ENCODE data around the gene NAPSA. TPM values are rescaled to one million over a fixed set of nuclear protein-coding genes. Genes with fewer than 3 reads are reported as not detected.
A peak's percentile ranks its signal among the peaks of the same experiment; 100 is the strongest.

NAPSA gene
- total and polyA plus RNA-seq, 2 donors (not counting 1 experiment from before 2014, with no cell fraction given): 0.03 to 0.17 TPM

- Histone ChIP-seq H3K9ac (ENCODE audit: insufficient read depth, low read length) (no peak overlapping the region), H3K27ac (ENCODE audit: insufficient read depth, low read length) (no peak overlapping the region), H3K79me2 (ENCODE audit: control insufficient read depth, insufficient read depth, low read length) (peaks cover 24% of the 10 kb centered on the region), H2AFZ (ENCODE audit: low read length) (no peak overlapping the region), H3K4me2 (ENCODE audit: extremely low read depth, insufficient read depth, low read length) (no peak overlapping the region), H3K4me1 (ENCODE audit: control insufficient read depth, extremely low read depth, insufficient read depth, low read length) (peaks cover 2% of the 10 kb centered on the region), H4K20me1 (ENCODE audit: control insufficient read depth, extremely low read depth, insufficient read depth, low read length) (no peaks in the 10 kb centered on the region), H3K4me3 (replicated peaks in 1 of 4; ENCODE audit: control extremely low read depth in 1 of 4, insufficient read depth in 1 of 4, low read depth in 3 of 4, low read length in 4 of 4) (no peak overlapping the region), H3K27me3 (ENCODE audit: control insufficient read depth, insufficient read depth, low read length) (no peaks in the 10 kb centered on the region), H3K9me3 (ENCODE audit: control insufficient read depth, insufficient read depth, low read depth, low read length) (no peaks in the 10 kb centered on the region), H3K36me3 (ENCODE audit: control insufficient read depth, insufficient read depth, low read length) (peaks cover 2% of the 10 kb centered on the region)
- no peak for DNase-seq (ENCODE audit: low read depth in 2 of 2)
- TF ChIP-seq EZH2 (IDR thresholded peaks at IDR 0.05; ENCODE audit: low read length, missing control alignments): no peak
- TF ChIP-seq CTCF (conservative IDR thresholded peaks at IDR 0.05 in 1 of 2, IDR thresholded peaks at IDR 0.05 in 1 of 2; ENCODE audit: low read depth in 1 of 2, low read length in 2 of 2): no peak
Measured at GRCh38 chr19:50387868-50388245, 22.4 kb upstream of the NAPSA start.

- H2AFZ ChIP-seq (ENCODE audit: low read length): no peak overlapping the region
- TF ChIP-seq CTCF (conservative IDR thresholded peaks at IDR 0.05 in 1 of 2, IDR thresholded peaks at IDR 0.05 in 1 of 2; ENCODE audit: low read depth in 1 of 2, low read length in 2 of 2): no peak
- no peak for TF ChIP-seq EZH2 (IDR thresholded peaks at IDR 0.05; ENCODE audit: low read length, missing control alignments)
- H3K79me2 ChIP-seq (ENCODE audit: control insufficient read depth, insufficient read depth, low read length): peaks cover 24% of the 10 kb centered on the region
Measured at GRCh38 chr19:50387176-50387867, 21.9 kb upstream of the NAPSA start.

GRCh38 chr19:50384685-50385535, 19.5 kb upstream of the NAPSA start:
- peak overlapping the region; percentile 99 for H3K4me2 ChIP-seq (ENCODE audit: extremely low read depth, insufficient read depth, low read length)
- TF ChIP-seq EZH2 (IDR thresholded peaks at IDR 0.05; ENCODE audit: low read length, missing control alignments) (no peak), CTCF (conservative IDR thresholded peaks at IDR 0.05 in 1 of 2, IDR thresholded peaks at IDR 0.05 in 1 of 2; ENCODE audit: low read depth in 1 of 2, low read length in 2 of 2) (no peak)
- H3K4me3 ChIP-seq (replicated peaks in 1 of 4; ENCODE audit: control extremely low read depth in 1 of 4, insufficient read depth in 1 of 4, low read depth in 3 of 4, low read length in 4 of 4): peak overlapping the region; percentile 36 to 80 (median 60)
- no peaks in the 10 kb centered on the region for H4K20me1 ChIP-seq (ENCODE audit: control insufficient read depth, extremely low read depth, insufficient read depth, low read length)
- H3K36me3 ChIP-seq (ENCODE audit: control insufficient read depth, insufficient read depth, low read length): peaks cover 19% of the 10 kb centered on the region
- peak in 1 of 2 donors; percentile 48 for DNase-seq (ENCODE audit: low read depth in 2 of 2)
- H2AFZ ChIP-seq (ENCODE audit: low read length): peak overlapping the region; percentile 0
- no peaks in the 10 kb centered on the region for H3K27me3 ChIP-seq (ENCODE audit: control insufficient read depth, insufficient read depth, low read length)
- H3K27ac ChIP-seq (ENCODE audit: insufficient read depth, low read length): peak overlapping the region; percentile 82
- peaks cover 2% of the 10 kb centered on the region for H3K4me1 ChIP-seq (ENCODE audit: control insufficient read depth, extremely low read depth, insufficient read depth, low read length)
- H3K9ac ChIP-seq (ENCODE audit: insufficient read depth, low read length): peak overlapping the region; percentile 80
- peaks cover 24% of the 10 kb centered on the region for H3K79me2 ChIP-seq (ENCODE audit: control insufficient read depth, insufficient read depth, low read length)
- H3K9me3 ChIP-seq (ENCODE audit: control insufficient read depth, insufficient read depth, low read depth, low read length): no peaks in the 10 kb centered on the region

More at GRCh38 chr19:50387176-50387867, 21.9 kb upstream of the NAPSA start:
- Histone ChIP-seq H3K4me2 (ENCODE audit: extremely low read depth, insufficient read depth, low read length) (no peak overlapping the region), H3K27ac (ENCODE audit: insufficient read depth, low read length) (no peak overlapping the region), H3K36me3 (ENCODE audit: control insufficient read depth, insufficient read depth, low read length) (peaks cover 5% of the 10 kb centered on the region), H3K4me1 (ENCODE audit: control insufficient read depth, extremely low read depth, insufficient read depth, low read length) (peaks cover 2% of the 10 kb centered on the region), H3K4me3 (replicated peaks in 1 of 4; ENCODE audit: control extremely low read depth in 1 of 4, insufficient read depth in 1 of 4, low read depth in 3 of 4, low read length in 4 of 4) (no peak overlapping the region), H4K20me1 (ENCODE audit: control insufficient read depth, extremely low read depth, insufficient read depth, low read length) (no peaks in the 10 kb centered on the region), H3K27me3 (ENCODE audit: control insufficient read depth, insufficient read depth, low read length) (no peaks in the 10 kb centered on the region), H3K9ac (ENCODE audit: insufficient read depth, low read length) (no peak overlapping the region), H3K9me3 (ENCODE audit: control insufficient read depth, insufficient read depth, low read depth, low read length) (no peaks in the 10 kb centered on the region)
- DNase-seq (ENCODE audit: low read depth in 2 of 2): peak; percentile 13 to 44

All from fibroblast of lung (primary cell).